NCI-H1092 treated with DMSO at 0.1 percent for 48 hours (cell line): ENCODE data around the gene CHI3L2.
"Not testable (repeated sequence)": the region's sequence is repeated elsewhere in the genome, so short reads cannot be mapped to it uniquely, and the experiment has no call there.

Source experiments
- DNase-seq: peaks from one replicate; lab custom pipeline; 2025; lab: John Stamatoyannopoulos, UW

CHI3L2 gene

GRCh38 chr1:111202366-111202706, 25.2 kb upstream of the CHI3L2 start:
- DNase-seq, result no peak

- DNase-seq, result no peak
These were observed 24.5 kb upstream of the CHI3L2 start for GRCh38 chr1:111202707-111203623.

- no peak for DNase-seq
These were observed 23.8 kb upstream of the CHI3L2 start for GRCh38 chr1:111203681-111204200.

GRCh38 chr1:111204201-111204982, 23.1 kb upstream of the CHI3L2 start:
- DNase-seq, result no peak

- DNase-seq, result no peak
These were observed 22.4 kb upstream of the CHI3L2 start for GRCh38 chr1:111204983-111205713.

GRCh38 chr1:111205714-111206050, 21.8 kb upstream of the CHI3L2 start:
- no peak for DNase-seq

- no peak for DNase-seq
These were observed 18.6 kb upstream of the CHI3L2 start for GRCh38 chr1:111208921-111209320.

GRCh38 chr1:111209622-111210021, 17.9 kb upstream of the CHI3L2 start:
- no peak for DNase-seq

- DNase-seq, result no peak
These were observed 15.6 kb upstream of the CHI3L2 start for GRCh38 chr1:111211921-111212320.

- no peak for DNase-seq
These were observed 14.7 kb upstream of the CHI3L2 start for GRCh38 chr1:111212634-111213335.

- DNase-seq, result no peak
These were observed 14.1 kb upstream of the CHI3L2 start for GRCh38 chr1:111213412-111213811.

- DNase-seq, result no peak
These were observed 13.3 kb upstream of the CHI3L2 start for GRCh38 chr1:111214074-111214801.

- DNase-seq, result no peak
These were observed 12.6 kb upstream of the CHI3L2 start for GRCh38 chr1:111214884-111215283.

GRCh38 chr1:111215285-111215684, 12.2 kb upstream of the CHI3L2 start:
- DNase-seq, result not testable (repeated sequence)

GRCh38 chr1:111216751-111217150, 10.8 kb upstream of the CHI3L2 start:
- no peak for DNase-seq

- DNase-seq, result no peak
These were observed 10.2 kb upstream of the CHI3L2 start for GRCh38 chr1:111217183-111217910.

- no peak for DNase-seq
These were observed 8.6 kb upstream of the CHI3L2 start for GRCh38 chr1:111218701-111219556.

- DNase-seq, result no peak
These were observed 7.8 kb upstream of the CHI3L2 start for GRCh38 chr1:111219557-111220286.
